ENCODE measurements around the gene EIF5B.
"Not testable (repeated sequence)": the region's sequence is repeated elsewhere in the genome, so short reads cannot be mapped to it uniquely, and the experiment has no call there.

EIF5B gene

DNA sequence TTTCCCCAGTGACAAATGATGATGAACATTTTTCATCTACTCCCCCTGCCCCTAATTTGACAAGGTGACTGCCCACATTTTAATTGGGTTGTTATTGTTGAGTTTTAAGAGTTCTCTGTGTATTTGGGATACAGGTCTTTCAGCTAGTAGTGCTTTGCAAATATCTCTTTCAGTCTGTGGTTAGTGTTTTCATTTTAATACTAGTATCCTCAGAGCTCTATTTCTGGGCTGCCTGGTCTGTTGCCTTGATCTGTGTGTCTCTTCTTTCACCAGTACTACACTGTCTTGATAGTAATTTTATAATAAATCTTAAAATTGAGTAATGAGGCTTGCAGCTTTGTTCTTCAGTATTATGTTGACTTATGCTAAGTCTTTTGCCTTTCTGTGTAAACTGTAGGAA, 19.7 kb downstream of the EIF5B start:
- in situ Hi-C loops (cut with MboI; ENCODE audit: low sequenced_read_pairs) = no loop called here

DNA sequence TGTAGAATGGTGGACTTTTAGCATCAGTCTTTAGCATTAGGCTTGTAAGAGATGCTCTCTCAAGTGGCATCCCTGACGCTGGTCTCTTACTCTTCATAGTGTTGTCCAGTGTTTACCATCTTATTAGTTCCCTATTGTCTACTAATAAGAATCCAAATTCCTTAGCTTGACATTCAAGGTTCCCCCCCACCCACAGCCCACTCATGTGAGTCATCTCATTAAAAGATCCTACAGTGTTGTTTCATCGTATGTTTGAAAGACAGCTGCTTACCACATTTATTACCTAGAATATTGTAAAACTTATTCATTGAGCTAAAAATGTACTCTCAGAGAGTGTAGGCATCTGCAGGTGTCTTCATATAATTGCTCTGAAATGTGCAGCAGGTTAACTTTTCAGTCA, 28.5 kb downstream of the EIF5B start:
- in situ Hi-C loops (cut with MboI; ENCODE audit: low sequenced_read_pairs) = no loop called here

DNA sequence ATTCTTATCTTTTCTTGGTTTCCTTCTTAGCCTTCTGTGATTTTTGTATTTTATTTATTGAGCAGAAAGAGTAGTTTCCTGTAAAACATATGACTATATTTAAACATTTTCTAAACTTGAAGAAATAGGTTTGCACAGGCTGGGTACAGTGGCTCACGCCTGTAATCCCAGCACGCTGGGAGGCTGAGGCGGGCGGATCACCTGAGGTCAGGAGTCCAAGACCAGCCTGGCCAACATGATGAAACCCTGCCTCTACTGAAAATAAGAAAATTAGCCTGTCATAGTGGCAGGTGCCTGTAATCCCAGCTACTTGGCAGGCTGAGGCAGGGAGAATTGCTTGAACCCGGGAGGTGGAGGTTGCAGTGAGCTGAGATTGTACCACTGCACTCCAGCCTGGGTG, 31.7 kb downstream of the EIF5B start:
- in situ Hi-C loops (cut with MboI; ENCODE audit: low sequenced_read_pairs) = not testable (repeated sequence)

DNA sequence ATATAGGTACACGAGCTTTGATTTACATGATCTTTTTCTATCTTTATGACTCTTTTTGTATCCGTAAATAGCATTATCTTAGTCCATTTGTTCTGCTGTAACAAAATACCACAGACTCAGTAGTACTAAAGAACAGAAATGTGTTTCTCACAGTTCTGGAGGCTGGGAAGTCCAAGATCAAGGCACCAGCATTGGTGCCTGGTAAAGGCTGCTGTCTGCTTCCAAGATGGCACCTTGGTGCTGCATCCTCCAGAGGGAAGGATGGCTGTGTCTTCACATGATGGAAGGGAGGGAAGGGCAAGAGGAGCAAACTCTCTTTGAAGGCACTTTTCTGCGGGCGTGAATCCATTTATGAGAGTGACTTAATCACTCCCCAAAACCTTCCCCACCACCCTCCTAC, 36.0 kb downstream of the EIF5B start:
- in situ Hi-C loops (cut with MboI; ENCODE audit: low sequenced_read_pairs) = no loop called here

DNA sequence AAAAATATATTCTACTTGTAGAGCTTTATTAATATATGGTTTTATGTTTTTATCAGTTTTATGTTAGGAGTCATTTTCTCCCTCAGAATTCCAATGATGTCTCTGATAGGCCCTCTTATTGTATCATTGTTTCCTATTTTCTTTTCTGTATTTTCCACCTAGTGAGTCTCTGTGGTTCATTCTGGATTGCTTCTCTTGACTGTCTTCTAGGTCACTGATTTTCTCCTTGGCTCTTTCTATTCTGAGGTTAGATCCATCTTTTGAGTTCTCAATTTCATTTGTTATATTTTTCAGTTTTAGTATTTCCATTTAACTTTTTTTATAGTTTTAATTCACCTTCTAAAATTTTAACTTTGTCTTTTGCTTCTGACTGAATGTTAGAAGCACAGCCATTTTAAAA, 37.6 kb downstream of the EIF5B start:
- in situ Hi-C loops (cut with MboI; ENCODE audit: low sequenced_read_pairs) = no loop called here

DNA sequence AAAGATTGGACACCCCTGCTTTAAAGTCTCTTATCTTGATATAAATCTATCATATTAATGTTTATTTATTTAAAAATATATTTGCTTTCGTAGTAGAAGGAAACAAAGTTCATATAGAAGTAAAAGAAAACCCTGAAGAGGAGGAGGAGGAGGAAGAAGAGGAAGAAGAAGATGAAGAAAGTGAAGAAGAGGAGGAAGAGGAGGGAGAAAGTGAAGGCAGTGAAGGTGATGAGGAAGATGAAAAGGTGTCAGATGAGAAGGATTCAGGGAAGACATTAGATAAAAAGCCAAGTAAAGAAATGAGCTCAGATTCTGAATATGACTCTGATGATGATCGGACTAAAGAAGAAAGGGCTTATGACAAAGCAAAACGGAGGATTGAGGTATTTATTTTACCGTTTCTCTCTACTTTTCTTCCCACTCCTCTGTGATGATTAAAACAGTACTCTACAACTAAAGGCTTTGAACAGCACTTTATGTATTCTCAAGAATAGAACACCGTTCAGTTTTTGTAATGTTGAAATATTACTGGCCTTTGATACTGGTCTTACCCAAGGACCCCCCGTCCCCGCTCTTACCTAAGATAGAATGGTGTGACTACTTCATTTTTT, 39.2 kb downstream of the EIF5B start:
- in situ Hi-C loops (cut with MboI; ENCODE audit: low sequenced_read_pairs) = no loop called here

DNA sequence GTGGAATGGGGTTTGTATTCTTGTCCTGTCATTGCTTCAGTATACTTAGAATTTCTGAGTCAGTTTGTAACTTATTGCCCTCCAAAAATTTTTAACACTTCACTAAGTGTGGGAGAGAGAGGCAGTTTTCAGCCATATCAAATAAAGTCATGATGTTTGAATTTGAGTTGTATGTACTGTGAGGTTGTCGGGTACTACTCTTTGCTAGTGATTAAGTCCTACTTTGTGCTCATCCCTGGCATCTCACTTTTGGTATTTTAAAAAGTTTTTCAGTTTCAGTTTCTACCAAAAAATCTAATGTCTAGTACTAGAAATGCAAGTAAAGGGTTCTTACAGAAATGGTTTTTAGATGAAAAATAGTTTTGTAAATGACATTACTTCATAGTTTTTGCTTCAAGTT, 40.7 kb downstream of the EIF5B start:
- in situ Hi-C loops (cut with MboI; ENCODE audit: low sequenced_read_pairs) = no loop called here

DNA sequence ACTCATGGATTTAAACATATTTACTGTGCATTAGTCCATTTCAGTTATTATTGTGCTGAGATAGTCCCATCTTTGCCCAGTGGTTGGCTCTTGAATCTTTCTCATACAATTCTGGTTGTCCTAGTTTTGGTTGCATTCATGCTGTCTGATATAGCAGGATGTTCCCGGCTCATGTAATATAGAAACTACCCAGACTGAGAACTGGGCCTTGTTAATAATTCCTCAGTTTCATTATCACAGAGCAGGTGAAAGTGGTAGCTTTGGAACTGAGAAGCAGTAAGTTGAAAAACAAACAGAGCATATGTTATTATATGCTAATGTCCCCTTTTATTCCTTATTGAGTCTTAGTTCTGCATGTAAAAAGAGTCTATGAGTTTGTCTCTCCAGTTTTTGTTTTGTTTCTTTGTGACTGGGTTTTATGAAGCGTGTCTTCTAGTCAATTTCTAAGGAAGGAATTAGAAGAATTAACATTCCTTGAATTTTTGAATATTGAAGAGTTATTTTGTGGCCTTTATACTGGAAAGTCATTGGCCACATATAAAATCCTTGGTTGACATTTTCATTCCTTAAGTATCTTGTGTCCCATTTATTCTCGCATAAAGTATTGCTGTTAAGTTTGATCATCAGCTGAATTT, 43.3 kb downstream of the EIF5B start:
- in situ Hi-C loops (cut with MboI; ENCODE audit: low sequenced_read_pairs) = no loop called here

DNA sequence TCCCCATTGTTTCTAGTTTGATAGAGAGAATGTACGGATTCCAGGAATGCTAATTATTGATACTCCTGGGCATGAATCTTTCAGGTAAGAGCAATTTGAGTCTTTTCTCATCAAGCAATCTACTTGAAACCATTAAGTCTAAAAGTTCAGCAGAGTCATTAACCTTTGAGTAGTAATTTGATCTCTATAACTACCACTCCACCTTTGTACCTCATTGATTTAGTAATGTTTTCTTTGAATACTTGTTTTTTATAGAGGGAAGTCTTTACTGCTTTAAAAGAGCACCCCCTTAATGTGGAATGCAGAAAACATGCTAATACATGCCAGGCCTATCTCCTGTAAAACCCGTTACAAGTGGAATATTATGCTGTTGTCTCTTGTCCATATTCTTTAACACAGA, 45.0 kb downstream of the EIF5B start:
- in situ Hi-C loops (cut with MboI; ENCODE audit: low sequenced_read_pairs) = no loop called here

DNA sequence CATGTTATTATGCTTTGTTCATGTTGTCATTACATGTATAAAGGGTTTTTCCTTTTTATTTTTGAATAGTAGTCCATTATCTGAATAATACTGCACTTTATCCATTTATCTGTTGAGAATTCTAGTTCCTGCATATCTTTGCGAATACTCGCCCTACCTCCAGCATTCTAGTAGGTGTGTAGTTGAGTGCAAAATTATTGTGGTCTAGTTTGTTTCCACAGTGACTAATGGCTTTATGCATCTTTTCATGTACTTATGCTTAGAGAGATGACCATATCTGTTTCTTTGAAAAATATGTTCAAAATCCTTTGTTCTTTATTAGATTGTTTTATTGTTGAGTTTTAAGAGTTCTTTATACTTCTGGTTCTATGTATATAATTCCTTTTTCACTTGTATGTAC, 48.8 kb downstream of the EIF5B start:
- in situ Hi-C loops (cut with MboI; ENCODE audit: low sequenced_read_pairs) = no loop called here

DNA sequence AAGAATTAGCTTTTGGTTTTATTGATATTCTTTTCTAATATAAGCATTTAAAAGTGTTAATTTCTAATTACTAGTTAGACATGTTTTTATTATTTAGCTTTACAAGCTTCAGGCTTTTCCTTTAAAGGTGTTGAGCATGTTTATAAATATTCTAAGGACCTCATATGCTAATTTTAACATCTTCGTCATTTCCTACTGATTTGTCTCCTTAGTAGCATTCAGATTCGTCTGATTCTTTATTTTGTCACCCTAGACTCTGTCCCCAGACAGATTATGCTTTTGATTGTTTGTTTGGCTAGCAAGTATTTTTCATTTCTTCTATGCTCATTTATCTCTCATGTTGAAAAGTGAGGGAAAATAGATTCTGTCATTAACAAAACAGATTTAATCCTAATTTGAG, 51.7 kb downstream of the EIF5B start:
- in situ Hi-C loops (cut with MboI; ENCODE audit: low sequenced_read_pairs) = no loop called here

DNA sequence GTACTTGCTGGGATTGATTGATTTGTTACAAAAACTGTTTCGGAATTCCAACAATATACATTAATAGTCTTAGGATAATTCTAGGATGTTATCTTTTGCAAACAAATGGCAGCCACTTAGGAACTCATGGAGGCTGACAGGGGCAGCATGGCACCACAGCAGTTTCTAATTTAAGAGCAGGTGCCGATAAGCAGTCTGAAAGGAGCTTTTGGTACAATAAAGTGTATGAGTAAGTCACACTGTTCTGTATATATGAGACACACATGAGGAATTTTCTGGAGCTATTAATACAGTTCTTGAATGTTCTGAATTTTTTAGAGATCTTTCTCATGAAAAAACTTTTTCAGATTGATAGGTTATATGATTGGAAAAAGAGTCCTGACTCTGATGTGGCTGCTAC, 52.2 kb downstream of the EIF5B start:
- in situ Hi-C loops (cut with MboI; ENCODE audit: low sequenced_read_pairs) = no loop called here

DNA sequence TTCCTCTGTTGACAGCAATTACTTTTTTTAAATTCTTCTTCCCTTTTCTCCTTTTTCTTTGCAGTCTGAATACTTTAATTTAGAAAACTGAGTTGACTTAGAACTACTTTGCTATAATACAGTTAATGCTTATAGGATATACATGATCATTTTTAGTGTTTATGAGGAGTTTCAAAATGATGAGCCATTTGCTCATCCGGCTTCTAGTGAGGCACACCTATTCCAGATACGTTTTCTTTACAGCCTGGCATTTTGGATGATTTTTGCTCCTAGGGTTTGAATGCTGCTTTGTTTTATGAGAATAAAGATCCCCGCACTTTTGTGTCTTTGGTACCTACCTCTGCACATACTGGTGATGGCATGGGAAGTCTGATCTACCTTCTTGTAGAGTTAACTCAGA, 52.8 kb downstream of the EIF5B start:
- in situ Hi-C loops (cut with MboI; ENCODE audit: low sequenced_read_pairs) = no loop called here

DNA sequence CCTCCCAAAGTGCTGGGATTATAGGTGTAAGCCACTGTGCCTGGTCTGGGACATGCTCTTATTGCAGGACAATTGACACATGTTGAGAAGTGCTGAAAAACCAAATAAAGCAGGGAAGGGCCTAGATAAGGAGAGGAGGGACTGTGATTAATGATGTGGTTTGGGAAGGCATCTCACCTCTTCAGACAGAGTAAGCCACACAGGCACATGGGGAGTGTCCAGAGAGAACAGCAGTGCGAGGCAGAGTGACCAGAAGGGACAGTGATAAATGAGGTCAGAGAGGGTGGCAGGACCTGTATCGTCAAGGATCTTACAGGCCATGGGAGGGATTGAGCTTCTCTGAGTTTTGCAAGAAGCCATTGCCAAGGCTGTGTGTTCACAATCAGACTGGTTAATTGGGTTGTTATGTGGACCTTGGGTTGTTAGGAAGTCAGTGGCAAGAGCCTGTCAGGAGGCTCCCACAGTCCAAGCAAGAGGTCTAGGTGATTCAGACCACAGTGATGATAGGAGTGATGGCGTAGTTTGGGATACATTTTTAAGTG, 58.5 kb downstream of the EIF5B start:
- in situ Hi-C loops (cut with MboI; ENCODE audit: low sequenced_read_pairs) = no loop called here

DNA sequence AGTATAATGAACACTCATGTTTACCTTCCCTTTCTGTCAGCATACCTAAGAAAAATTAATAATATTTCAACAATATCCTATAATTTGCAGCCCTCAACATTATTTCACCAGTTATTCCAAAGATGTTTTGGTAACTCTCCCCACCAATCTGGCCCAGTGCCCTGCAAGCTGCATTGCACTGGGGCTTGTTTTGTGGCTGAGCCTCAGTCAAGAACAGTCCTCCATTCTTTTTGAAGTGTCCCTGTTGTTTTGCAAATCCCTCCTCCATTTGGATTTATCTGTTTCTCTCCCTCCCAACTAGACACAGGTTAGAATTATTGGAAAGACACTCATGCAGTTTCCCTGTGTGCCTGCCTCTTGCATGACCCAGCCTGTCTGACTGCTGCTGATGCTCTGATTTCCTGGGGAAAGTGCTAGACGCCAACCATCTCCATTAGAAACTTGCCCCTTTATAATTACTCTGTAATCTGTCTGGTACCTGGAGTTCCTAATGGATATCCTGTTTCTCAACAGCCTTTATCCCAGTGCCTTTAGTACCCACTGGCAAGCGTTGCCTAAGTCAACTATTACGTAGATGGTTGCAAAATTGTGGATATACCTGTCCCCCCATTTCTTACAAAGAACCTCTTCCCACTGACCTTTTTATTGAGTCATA, 60.2 kb downstream of the EIF5B start:
- in situ Hi-C loops (cut with MboI; ENCODE audit: low sequenced_read_pairs) = no loop called here

DNA sequence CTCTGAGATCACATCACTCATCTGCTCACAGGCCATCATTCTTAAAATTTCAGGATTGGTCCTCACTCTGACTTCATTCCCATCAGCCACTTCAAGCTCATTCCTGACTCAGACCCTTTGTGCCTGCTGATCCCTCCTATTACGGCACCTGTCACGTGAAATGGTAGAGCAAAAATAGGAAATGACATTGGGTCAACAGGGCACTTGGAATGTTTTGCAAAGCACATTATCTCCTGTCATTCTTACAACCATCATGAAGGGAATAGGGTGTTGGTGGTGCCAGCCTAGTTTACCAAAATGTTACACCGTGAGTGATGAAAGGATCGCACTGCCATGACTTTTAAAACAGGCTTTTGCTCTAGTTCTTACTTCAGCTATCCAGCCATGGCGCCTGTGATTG, 61.1 kb downstream of the EIF5B start:
- in situ Hi-C loops (cut with MboI; ENCODE audit: low sequenced_read_pairs) = no loop called here

DNA sequence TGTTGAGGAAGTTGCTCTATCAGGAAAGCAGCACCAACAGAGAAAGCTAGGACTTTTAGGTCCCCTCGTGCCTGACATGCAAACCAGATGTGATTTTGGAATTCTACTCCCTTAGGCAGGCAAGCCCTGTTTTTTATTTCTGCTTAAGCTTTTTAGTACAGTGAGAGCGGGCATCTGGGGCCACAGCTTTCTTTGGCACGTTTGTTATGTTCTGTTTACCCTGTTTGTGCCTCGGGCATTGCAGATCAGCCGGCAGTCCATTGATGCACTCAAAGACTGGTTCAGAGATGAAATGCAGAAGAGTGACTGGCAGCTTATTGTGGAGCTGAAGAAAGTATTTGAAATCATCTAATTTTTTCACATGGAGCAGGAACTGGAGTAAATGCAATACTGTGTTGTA, 61.9 kb downstream of the EIF5B start:
- in situ Hi-C loops (cut with MboI; ENCODE audit: low sequenced_read_pairs) = no loop called here

DNA sequence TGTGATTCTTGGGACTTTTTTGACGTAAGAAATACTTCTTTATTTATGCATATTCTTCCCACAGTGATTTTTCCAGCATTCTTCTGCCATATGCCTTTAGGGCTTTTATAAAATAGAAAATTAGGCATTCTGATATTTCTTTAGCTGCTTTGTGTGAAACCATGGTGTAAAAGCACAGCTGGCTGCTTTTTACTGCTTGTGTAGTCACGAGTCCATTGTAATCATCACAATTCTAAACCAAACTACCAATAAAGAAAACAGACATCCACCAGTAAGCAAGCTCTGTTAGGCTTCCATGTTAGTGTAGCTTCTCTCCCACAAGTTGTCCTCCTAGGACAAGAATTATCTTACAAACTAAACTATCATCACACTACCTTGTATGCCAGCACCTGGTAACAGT, 62.6 kb downstream of the EIF5B start:
- in situ Hi-C loops (cut with MboI; ENCODE audit: low sequenced_read_pairs) = no loop called here

DNA sequence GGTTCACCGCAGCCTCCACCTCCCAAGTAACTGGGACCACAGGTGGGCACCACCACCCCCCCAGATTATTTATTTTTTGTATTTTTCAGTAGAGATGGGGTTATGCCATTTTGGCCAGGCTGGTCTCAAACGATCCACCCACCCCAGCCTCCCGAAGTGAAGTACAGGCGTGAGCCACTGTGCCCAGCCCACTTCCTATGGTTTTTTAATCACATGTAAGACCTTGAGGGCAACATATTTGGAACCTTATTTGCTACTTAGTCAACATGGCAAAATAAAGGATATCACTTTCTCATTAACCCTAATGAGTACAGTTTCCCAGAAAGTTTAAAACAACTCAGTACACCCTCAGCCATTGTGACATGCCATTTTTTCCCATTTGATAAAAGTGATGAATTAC, 64.7 kb downstream of the EIF5B start:
- in situ Hi-C loops (cut with MboI; ENCODE audit: low sequenced_read_pairs) = no loop called here

DNA sequence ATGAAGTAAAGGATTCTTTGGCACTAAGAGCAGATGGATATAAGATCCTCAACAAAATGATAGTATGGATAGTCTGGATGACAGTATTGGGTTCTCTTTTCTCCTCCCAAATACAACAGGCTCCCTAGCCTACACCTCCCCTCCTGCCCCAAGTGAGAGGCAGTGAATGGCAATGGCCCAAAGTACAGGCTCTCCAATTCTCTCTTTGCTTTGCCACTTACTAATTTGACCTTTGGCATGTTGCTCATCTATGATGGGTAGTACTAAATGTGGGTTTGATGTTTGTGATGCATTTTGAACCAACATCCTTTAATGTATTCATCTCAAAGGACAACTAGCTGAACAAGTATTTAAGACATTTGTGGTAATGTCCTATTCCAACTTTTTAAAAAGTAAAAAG, 65.9 kb downstream of the EIF5B start:
- in situ Hi-C loops (cut with MboI; ENCODE audit: low sequenced_read_pairs) = no loop called here

DNA sequence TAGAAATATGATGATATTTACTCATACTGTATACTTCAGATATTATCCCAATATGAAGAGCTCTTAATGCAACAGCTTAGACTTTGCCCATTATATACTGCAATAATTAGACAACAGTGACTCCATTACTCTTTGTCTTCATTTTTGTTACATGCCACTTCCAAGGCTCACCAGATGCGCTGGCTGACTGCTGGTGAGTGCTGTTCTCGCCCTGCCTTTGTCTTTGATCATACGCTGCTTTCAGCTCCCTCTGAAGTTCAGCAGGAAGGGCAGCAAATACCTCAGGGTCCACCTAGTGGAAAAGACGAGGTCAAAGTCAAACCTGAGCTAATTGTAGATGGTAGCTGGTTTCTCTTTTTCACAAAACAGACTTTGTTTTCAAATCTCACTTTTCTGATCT, 66.3 kb downstream of the EIF5B start:
- in situ Hi-C loops (cut with MboI; ENCODE audit: low sequenced_read_pairs) = no loop called here

DNA sequence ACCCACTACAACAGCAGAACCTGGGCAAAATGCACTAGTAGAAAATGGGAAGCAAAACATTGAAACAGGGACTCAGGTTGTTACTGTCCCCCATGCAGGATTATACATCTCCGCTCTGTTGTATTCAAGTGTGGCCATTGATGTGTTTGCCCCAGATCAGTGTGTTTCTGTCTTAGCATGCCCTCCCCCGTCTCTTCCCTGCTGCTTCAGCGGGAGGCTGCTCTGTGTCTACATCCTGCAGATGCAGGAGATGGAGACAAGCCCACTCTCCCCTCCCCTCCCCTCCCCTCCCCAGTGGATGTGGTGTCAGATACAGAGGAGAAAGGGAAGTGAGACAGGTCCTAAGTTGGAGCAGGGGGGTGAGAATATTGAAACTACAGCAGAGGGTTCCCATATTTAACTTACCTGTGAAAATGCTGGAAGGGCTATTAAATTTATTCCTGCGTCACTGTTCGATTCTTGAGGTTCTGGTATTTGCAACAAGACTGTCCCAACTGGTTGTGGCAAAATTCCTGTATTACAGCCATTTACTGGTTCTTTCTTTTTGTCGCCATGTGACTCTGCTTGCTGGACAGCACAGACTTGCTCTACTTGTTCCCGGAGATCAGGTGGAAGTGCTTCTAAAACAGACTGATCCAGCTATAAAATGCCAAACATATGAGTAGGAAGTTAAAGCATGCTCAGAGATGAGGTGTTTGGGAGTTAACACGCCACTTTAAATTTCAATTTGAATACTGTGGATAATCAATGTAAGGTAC, 67.0 kb downstream of the EIF5B start:
- in situ Hi-C loops (cut with MboI; ENCODE audit: low sequenced_read_pairs) = no loop called here
